ENCODE results near the gene FOS. TPM values are rescaled to one million over a fixed set of nuclear protein-coding genes. Genes with fewer than 3 reads are reported as not detected.

Gene FOS
- total RNA-seq, 2 experiments from 2014 or later = 1,565 to 1,685 TPM

- ATAC-seq (ENCODE audit: poor library complexity) = no peak
- H3K36me3 ChIP-seq (ENCODE audit: insufficient read depth, low read length) = no peaks in the 10 kb centered on the region
- H3K9me3 Mint-ChIP-seq = no peaks in the 10 kb centered on the region
- no peak for TF ChIP-seq CTCF (IDR thresholded peaks at IDR 0.05)
- H3K27ac Mint-ChIP-seq = no peak overlapping the region
- no peaks in the 10 kb centered on the region for H3K4me1 ChIP-seq (ENCODE audit: insufficient read depth, low read length)
- DNase-seq = no peak
- ChIA-PET POLR2A (interaction anchor here (1.1 kb wide), 1 partner anchor 19 kb away, joined by 5 read pairs; no protein-coding TSS in a partner anchor), CTCF (interaction anchor here (0.6 to 1.1 kb wide), 3 partner anchors 22 to 188 kb away, joined by 3 to 4 read pairs (median 3); no protein-coding TSS in a partner anchor)
- H3K27me3 Mint-ChIP-seq = peaks cover 4% of the 10 kb centered on the region
- H3K27ac ChIP-seq (ENCODE audit: low read depth in 1 of 2, low read length in 2 of 2) = no peak overlapping the region
- H3K27me3 ChIP-seq (ENCODE audit: control insufficient read depth in 1 of 2, insufficient read depth in 2 of 2, low read length in 2 of 2) = no peaks in the 10 kb centered on the region
- no peaks in the 10 kb centered on the region for H3K36me3 Mint-ChIP-seq (ENCODE audit: low read depth)
- intact Hi-C loops (cut with DNase I, micrococcal nuclease) = no loop called here
- no peak overlapping the region for H3K4me3 Mint-ChIP-seq
- H3K4me1 Mint-ChIP-seq (ENCODE audit: low read depth) = peaks cover 4% of the 10 kb centered on the region
- no peaks in the 10 kb centered on the region for H3K9me3 ChIP-seq (ENCODE audit: control insufficient read depth in 1 of 2, insufficient read depth in 1 of 2, low read length in 2 of 2)
- H3K4me3 ChIP-seq (ENCODE audit: low read length) = no peak overlapping the region
Observed at GRCh38 chr14:75267141-75267721, 11.4 kb upstream of the FOS start.

GRCh38 chr14:75268633-75269550 is 9.7 kb upstream of the FOS start:
- H3K4me1 ChIP-seq (ENCODE audit: insufficient read depth, low read length) = peaks cover 6% of the 10 kb centered on the region
- no peaks in the 10 kb centered on the region for H3K27me3 ChIP-seq (ENCODE audit: control insufficient read depth in 1 of 2, insufficient read depth in 2 of 2, low read length in 2 of 2)
- H3K27ac Mint-ChIP-seq = no peak overlapping the region
- TF ChIP-seq CTCF (IDR thresholded peaks at IDR 0.05) = no peak
- no peak overlapping the region for H3K27ac ChIP-seq (ENCODE audit: low read depth in 1 of 2, low read length in 2 of 2)
- POLR2A ChIA-PET = interaction anchor here (0.6 to 2.1 kb wide), 3 partner anchors 10 to 141 kb away, joined by 3 to 8 read pairs (median 3); no protein-coding TSS in a partner anchor
- H3K36me3 ChIP-seq (ENCODE audit: insufficient read depth, low read length) = no peaks in the 10 kb centered on the region
- H3K36me3 Mint-ChIP-seq (ENCODE audit: low read depth) = no peaks in the 10 kb centered on the region
- DNase-seq = no peak
- CTCF ChIA-PET = interaction anchor here (0.8 to 1.1 kb wide), 4 partner anchors 10 to 1831 kb away, joined by 3 read pairs; no protein-coding TSS in a partner anchor
- no peaks in the 10 kb centered on the region for H3K9me3 ChIP-seq (ENCODE audit: control insufficient read depth in 1 of 2, insufficient read depth in 1 of 2, low read length in 2 of 2)
- H3K27me3 Mint-ChIP-seq = peaks cover 4% of the 10 kb centered on the region
- no peak for ATAC-seq (ENCODE audit: poor library complexity)
- intact Hi-C loops (cut with DNase I, micrococcal nuclease) = no loop called here
- no peaks in the 10 kb centered on the region for H3K9me3 Mint-ChIP-seq
- H3K4me3 ChIP-seq (ENCODE audit: low read length) = no peak overlapping the region
- H3K4me3 Mint-ChIP-seq = no peak overlapping the region
- H3K4me1 Mint-ChIP-seq (ENCODE audit: low read depth) = peaks cover 10% of the 10 kb centered on the region

GRCh38 chr14:75271514-75271913 is 7.1 kb upstream of the FOS start:
- Mint-ChIP-seq H3K4me1 (ENCODE audit: low read depth) (peaks cover 30% of the 10 kb centered on the region), H3K27me3 (peaks cover 23% of the 10 kb centered on the region), H3K9me3 (no peaks in the 10 kb centered on the region), H3K27ac (no peak overlapping the region), H3K36me3 (ENCODE audit: low read depth) (no peaks in the 10 kb centered on the region), H3K4me3 (no peak overlapping the region)
- ChIA-PET POLR2A (no interaction called here), CTCF (interaction anchor here (0.7 kb wide), 1 partner anchor 365 kb away, joined by 3 read pairs; no protein-coding TSS in a partner anchor)
- H3K4me3 ChIP-seq (ENCODE audit: low read length) = no peak overlapping the region
- DNase-seq = no peak
- H3K27ac ChIP-seq (ENCODE audit: low read depth in 1 of 2, low read length in 2 of 2) = no peak overlapping the region
- peaks cover 31% of the 10 kb centered on the region for H3K4me1 ChIP-seq (ENCODE audit: insufficient read depth, low read length)
- H3K36me3 ChIP-seq (ENCODE audit: insufficient read depth, low read length) = no peaks in the 10 kb centered on the region
- TF ChIP-seq CTCF (IDR thresholded peaks at IDR 0.05) = no peak
- H3K27me3 ChIP-seq (ENCODE audit: control insufficient read depth in 1 of 2, insufficient read depth in 2 of 2, low read length in 2 of 2) = peaks cover 0 to 4% of the 10 kb centered on the region in 2 experiments
- intact Hi-C loops (cut with DNase I, micrococcal nuclease) = no loop called here
- no peak for ATAC-seq (ENCODE audit: poor library complexity)
- no peaks in the 10 kb centered on the region for H3K9me3 ChIP-seq (ENCODE audit: control insufficient read depth in 1 of 2, insufficient read depth in 1 of 2, low read length in 2 of 2)

Measured in CD4-positive, alpha-beta T cell (primary cell).